ENCODE data around the gene CLDN16.

- TF ChIP-seq CEBPB (IDR thresholded peaks at IDR 0.05), result no peak
- no peak for TF ChIP-seq EP300 (IDR thresholded peaks at IDR 0.05)
- TF ChIP-seq CTCF (IDR thresholded peaks at IDR 0.05), result no peak
- no peak for TF ChIP-seq E2F6 (IDR thresholded peaks at IDR 0.05; ENCODE audit: borderline replicate concordance, low read depth)
- no peak for TF ChIP-seq POLR2A (IDR thresholded peaks at IDR 0.05; ENCODE audit: low read length)
- TF ChIP-seq ZC3H11A (IDR thresholded peaks at IDR 0.05), result no peak
- no peak for TF ChIP-seq POLR2AphosphoS2 (conservative IDR thresholded peaks at IDR 0.05; ENCODE audit: low read length)
- TF ChIP-seq HES2 (IDR thresholded peaks at IDR 0.05), result no peak
- no peak for TF ChIP-seq RAD21 (conservative IDR thresholded peaks at IDR 0.05 in 1 of 2, IDR thresholded peaks at IDR 0.05 in 1 of 2)
- no peak for TF ChIP-seq PHF8 (IDR thresholded peaks at IDR 0.05; ENCODE audit: borderline replicate concordance, low read depth)
- TF ChIP-seq CHD4 (IDR thresholded peaks at IDR 0.05; ENCODE audit: borderline replicate concordance), result no peak
- TF ChIP-seq ZFP36 (IDR thresholded peaks at IDR 0.05; ENCODE audit: borderline replicate concordance, partially characterized antibody), result no peak
Observed at GRCh38 chr3:190338717-190339116, 49.2 kb upstream of the CLDN16 start.
